MM.1S (cell line): Measurements from ENCODE around the gene TSPO2.

Experiments
- DNase-seq: peaks from one replicate; pipeline ENCODE4 v3.0.0-alpha.2; 2015
- H2AFZ ChIP-seq: fragments of 300-600 bp; sonication (generic); 2 replicates; pipeline ENCODE4 v1.6.0; 2016; ENCODE audit warnings: antibody characterized with exemption, low read length
- H3F3A ChIP-seq: fragments of 300-600 bp; sonication (generic); 2 replicates; pipeline ENCODE4 v1.6.1; 2016; ENCODE audit warnings: mild to moderate bottlenecking, antibody characterized with exemption, low read length, moderate library complexity, mixed read lengths; ENCODE audit not compliant: insufficient read depth
- H3K27ac ChIP-seq: fragments of 300-600 bp; sonication (generic); 2 replicates; pipeline ENCODE4 v1.5.1; 2016; ENCODE audit warnings: mild to moderate bottlenecking, low read length
- H3K27me3 ChIP-seq: fragments of 300-600 bp; sonication (generic); replicated peaks from 2 replicates; pipeline ENCODE4 v1.6.0; 2016; ENCODE audit warnings: low read length; ENCODE audit not compliant: insufficient read depth
- H3K36me3 ChIP-seq: fragments of 300-600 bp; sonication (generic); replicated peaks from 2 replicates; pipeline ENCODE4 v1.6.1; 2016; ENCODE audit warnings: mild to moderate bottlenecking, low read length, mixed read lengths; ENCODE audit not compliant: insufficient read depth
- H3K4me1 ChIP-seq: fragments of 300-600 bp; sonication (generic); 2 replicates; pipeline ENCODE4 v1.6.1; 2016; ENCODE audit warnings: low read length, mixed read lengths
- H3K4me2 ChIP-seq: fragments of 300-600 bp; sonication (generic); 2 replicates; pipeline ENCODE4 v1.6.0; 2016; ENCODE audit warnings: low read depth, low read length
- H3K4me3 ChIP-seq: fragments of 300-600 bp; sonication (generic); 2 replicates; pipeline ENCODE4 v1.5.1; 2016; ENCODE audit warnings: low read length, mixed read lengths
- H3K79me2 ChIP-seq: fragments of 300-600 bp; sonication (generic); 2 replicates; pipeline ENCODE4 v1.6.1; 2016; ENCODE audit warnings: mixed run types, low read length, mixed read lengths
- H3K9ac ChIP-seq: fragments of 300-600 bp; sonication (generic); 2 replicates; pipeline ENCODE4 v1.6.1; 2016; ENCODE audit warnings: low read length, mixed read lengths
- H3K9me2 ChIP-seq: fragments of 300-600 bp; sonication (generic); replicated peaks from 2 replicates; pipeline ENCODE4 v1.6.1; 2016; ENCODE audit warnings: mild to moderate bottlenecking, low read length, mixed read lengths; ENCODE audit not compliant: insufficient read depth
- H3K9me3 ChIP-seq: fragments of 300-600 bp; sonication (generic); replicated peaks from 2 replicates; pipeline ENCODE4 v1.6.1; 2016; ENCODE audit warnings: mild to moderate bottlenecking, low read length, mixed read lengths; ENCODE audit not compliant: insufficient read depth
- H4K20me1 ChIP-seq: fragments of 300-600 bp; sonication (generic); 2 replicates; pipeline ENCODE4 v1.6.1; 2016; ENCODE audit warnings: mild to moderate bottlenecking, low read length, moderate library complexity, mixed read lengths; ENCODE audit not compliant: insufficient read depth
- EZH2 ChIP-seq: fragments of 300-600 bp; sonication (generic); optimal IDR thresholded peaks from 2 replicates; pipeline ENCODE3; 2017; ENCODE audit warnings: low read depth, mild to moderate bottlenecking, antibody characterized with exemption, low read length, mixed read lengths
- EZH2phosphoT487 ChIP-seq: fragments of 300-600 bp; sonication (generic); IDR thresholded peaks from 2 replicates; pipeline ENCODE4 v1.6.1; 2018; ENCODE audit warnings: antibody characterized with exemption, low read length
- TF ChIP-seq, protein P1 (sequence below): fragments of 300-600 bp; sonication (generic); IDR thresholded peaks from 2 replicates; pipeline ENCODE4 v1.5.1; 2016; ENCODE audit warnings: antibody characterized with exemption, low read length, mixed read lengths

TSPO2 gene

DNA sequence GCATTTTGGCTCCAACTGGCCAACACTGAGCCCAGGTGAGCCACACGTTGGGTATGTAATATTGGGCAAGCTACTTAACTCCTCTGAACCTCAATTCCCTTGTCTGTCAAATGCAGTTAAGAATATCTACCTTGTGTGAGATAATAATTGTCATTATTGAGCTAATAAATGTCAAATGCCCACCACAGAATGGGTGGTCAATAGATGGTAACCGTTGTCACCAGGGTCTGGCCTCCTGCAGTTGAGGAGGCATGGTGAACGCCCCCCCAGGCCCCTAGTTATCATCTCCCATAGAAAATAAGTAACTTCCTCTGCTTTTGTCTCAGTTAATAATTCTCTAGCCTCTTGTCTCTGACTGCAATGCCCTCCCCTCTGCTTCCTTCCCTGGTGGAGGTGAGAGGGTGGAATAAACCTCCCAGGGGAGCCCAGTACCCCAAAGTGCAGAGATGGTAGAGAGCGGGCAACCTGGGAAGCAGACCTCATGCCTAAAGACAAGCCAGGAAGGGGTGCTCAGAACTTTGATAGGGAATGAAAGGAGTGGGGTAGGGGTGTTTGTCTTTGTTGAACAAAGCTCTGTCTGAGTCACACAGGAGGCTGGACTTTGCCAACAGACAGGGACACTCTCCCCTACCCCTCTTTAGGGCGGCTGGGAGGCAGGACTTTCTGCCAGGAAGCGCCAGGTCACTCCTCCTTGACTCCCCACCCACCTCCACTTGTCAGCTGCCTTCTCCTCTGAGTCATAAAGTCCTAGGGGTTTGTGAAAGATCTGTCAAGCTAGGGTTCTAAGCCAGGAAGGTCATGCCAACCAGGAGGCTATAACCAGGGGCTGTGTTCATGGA lies 1.9 kb upstream of the TSPO2 start:
- H3K36me3 ChIP-seq: no peaks in the 10 kb centered on the region
- H3K9ac ChIP-seq: no peak overlapping the region
- no peak overlapping the region for H3K27ac ChIP-seq
- H3K79me2 ChIP-seq: no peaks in the 10 kb centered on the region
- H3K27me3 ChIP-seq: no peaks in the 10 kb centered on the region
- H3F3A ChIP-seq: no peaks in the 10 kb centered on the region
- H4K20me1 ChIP-seq: no peaks in the 10 kb centered on the region
- H3K4me3 ChIP-seq: no peak overlapping the region
- H3K9me2 ChIP-seq: no peaks in the 10 kb centered on the region
- H2AFZ ChIP-seq: no peak overlapping the region
- no peak overlapping the region for H3K4me2 ChIP-seq
- TF ChIP-seq EZH2phosphoT487 (no peak), EZH2 (no peak)
- DNase-seq: no peak
- no peaks in the 10 kb centered on the region for H3K9me3 ChIP-seq
- H3K4me1 ChIP-seq: no peaks in the 10 kb centered on the region

DNA sequence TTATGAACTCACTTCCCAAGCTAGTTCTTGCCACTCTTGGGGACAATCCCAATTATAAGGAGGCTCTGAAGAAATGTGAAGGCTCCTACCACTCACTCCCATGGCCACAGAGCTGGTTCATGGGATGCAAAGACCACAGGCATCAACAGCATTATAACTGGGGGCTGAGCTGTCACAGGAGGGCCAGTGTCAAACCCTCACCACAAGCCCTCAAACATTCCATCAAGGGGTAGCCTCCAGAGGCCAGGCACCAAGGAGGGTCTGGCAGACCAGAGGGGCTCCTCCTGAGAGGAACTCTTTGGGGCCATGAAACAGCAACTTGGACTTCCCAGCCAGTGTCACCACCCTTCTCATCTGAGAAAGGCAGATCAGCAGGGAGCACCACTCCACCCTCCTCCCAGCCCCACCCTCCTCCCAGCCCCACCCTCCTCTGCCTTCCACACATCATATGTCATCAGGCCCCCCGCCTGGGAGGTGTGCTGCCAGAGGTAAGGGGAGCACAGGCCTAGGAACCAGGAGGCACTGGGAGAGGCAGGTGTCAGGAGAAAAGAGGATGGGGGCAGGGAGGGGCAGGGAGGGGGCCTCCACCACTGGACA lies 1.2 kb upstream of the TSPO2 start:
- H4K20me1 ChIP-seq: no peaks in the 10 kb centered on the region
- no peaks in the 10 kb centered on the region for H3K79me2 ChIP-seq
- H3K27me3 ChIP-seq: no peaks in the 10 kb centered on the region
- no peak overlapping the region for H3K4me2 ChIP-seq
- no peak for DNase-seq
- H3K4me1 ChIP-seq: no peaks in the 10 kb centered on the region
- no peaks in the 10 kb centered on the region for H3K9me3 ChIP-seq
- H3K9ac ChIP-seq: no peak overlapping the region
- no peak overlapping the region for H3K4me3 ChIP-seq
- H3F3A ChIP-seq: no peaks in the 10 kb centered on the region
- no peak overlapping the region for H3K27ac ChIP-seq
- TF ChIP-seq EZH2: no peak
- TF ChIP-seq EZH2phosphoT487: no peak
- TF ChIP-seq, protein P1, sequence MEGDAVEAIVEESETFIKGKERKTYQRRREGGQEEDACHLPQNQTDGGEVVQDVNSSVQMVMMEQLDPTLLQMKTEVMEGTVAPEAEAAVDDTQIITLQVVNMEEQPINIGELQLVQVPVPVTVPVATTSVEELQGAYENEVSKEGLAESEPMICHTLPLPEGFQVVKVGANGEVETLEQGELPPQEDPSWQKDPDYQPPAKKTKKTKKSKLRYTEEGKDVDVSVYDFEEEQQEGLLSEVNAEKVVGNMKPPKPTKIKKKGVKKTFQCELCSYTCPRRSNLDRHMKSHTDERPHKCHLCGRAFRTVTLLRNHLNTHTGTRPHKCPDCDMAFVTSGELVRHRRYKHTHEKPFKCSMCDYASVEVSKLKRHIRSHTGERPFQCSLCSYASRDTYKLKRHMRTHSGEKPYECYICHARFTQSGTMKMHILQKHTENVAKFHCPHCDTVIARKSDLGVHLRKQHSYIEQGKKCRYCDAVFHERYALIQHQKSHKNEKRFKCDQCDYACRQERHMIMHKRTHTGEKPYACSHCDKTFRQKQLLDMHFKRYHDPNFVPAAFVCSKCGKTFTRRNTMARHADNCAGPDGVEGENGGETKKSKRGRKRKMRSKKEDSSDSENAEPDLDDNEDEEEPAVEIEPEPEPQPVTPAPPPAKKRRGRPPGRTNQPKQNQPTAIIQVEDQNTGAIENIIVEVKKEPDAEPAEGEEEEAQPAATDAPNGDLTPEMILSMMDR: no peak
- no peaks in the 10 kb centered on the region for H3K9me2 ChIP-seq
- no peak overlapping the region for H2AFZ ChIP-seq
- H3K36me3 ChIP-seq: no peaks in the 10 kb centered on the region

DNA sequence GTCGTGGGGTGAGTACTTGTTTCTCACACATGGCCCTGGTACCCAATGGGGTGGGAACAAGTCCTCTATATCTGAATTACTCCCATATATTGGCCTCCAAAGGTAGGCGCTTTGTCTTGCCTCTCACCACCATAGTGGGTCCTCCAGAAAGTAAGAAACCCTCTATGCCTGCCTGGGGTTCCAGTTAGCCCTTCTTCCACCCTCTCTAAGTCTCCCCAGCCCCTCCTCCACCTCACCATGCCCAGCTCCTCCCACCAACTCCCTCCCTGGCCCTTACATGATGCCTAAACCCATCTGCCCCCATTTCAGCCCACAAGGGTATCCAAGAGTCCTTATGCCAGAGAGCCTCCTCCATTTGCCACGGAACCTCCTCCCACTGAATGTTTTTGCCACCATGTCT lies 884 bp downstream of the TSPO2 start:
- no peak overlapping the region for H3K9ac ChIP-seq
- no peak for TF ChIP-seq EZH2phosphoT487
- TF ChIP-seq EZH2: no peak
- TF ChIP-seq, protein P1: no peak
- no peak overlapping the region for H3K4me2 ChIP-seq
- H2AFZ ChIP-seq: no peak overlapping the region
- H3K27me3 ChIP-seq: no peaks in the 10 kb centered on the region
- H4K20me1 ChIP-seq: no peaks in the 10 kb centered on the region
- DNase-seq: no peak
- H3K4me3 ChIP-seq: no peak overlapping the region
- no peaks in the 10 kb centered on the region for H3K4me1 ChIP-seq
- no peak overlapping the region for H3K27ac ChIP-seq
- H3K9me2 ChIP-seq: no peaks in the 10 kb centered on the region
- H3K79me2 ChIP-seq: no peaks in the 10 kb centered on the region
- H3K36me3 ChIP-seq: no peaks in the 10 kb centered on the region
- no peaks in the 10 kb centered on the region for H3F3A ChIP-seq
- H3K9me3 ChIP-seq: no peaks in the 10 kb centered on the region

DNA sequence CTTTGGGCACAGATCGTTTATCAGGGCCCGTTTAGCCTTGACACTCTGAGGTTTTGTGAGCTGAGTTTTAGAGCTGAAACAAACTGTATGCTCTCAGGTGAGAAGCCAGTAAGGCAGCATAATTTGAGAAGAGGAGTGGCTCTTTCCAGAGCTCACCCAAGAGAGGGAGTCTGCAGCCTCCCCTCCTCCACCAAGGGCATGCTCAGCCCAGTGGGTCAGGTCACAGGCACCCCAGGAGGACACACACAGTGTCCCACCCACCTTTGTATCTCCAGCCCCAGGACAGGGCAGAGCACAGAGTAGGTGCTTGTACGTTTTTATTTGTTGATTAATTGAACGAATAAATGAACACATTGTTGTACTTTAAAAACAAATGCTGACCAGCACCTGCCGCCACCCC lies 3.4 kb downstream of the TSPO2 start:
- H3K4me1 ChIP-seq: no peaks in the 10 kb centered on the region
- H3K79me2 ChIP-seq: no peaks in the 10 kb centered on the region
- H4K20me1 ChIP-seq: no peaks in the 10 kb centered on the region
- H3F3A ChIP-seq: no peaks in the 10 kb centered on the region
- no peak overlapping the region for H2AFZ ChIP-seq
- TF ChIP-seq EZH2phosphoT487: no peak
- TF ChIP-seq EZH2: no peak
- TF ChIP-seq, protein P1: no peak
- H3K9ac ChIP-seq: no peak overlapping the region
- no peak overlapping the region for H3K4me3 ChIP-seq
- H3K27ac ChIP-seq: no peak overlapping the region
- no peaks in the 10 kb centered on the region for H3K36me3 ChIP-seq
- H3K9me2 ChIP-seq: no peaks in the 10 kb centered on the region
- no peaks in the 10 kb centered on the region for H3K27me3 ChIP-seq
- DNase-seq: no peak
- no peaks in the 10 kb centered on the region for H3K9me3 ChIP-seq
- H3K4me2 ChIP-seq: no peak overlapping the region
